HG03520 (cell line): ENCODE results near the gene HLF.

ENCODE experiments used
- ATAC-seq: cut with Tn5 transposase; IDR thresholded peaks from one replicate; pipeline ENCODE4 v1.9.1; 2021; ENCODE audit warnings: mild to moderate bottlenecking, moderate library complexity; ENCODE audit not compliant: unreplicated experiment

HLF gene, protein sequence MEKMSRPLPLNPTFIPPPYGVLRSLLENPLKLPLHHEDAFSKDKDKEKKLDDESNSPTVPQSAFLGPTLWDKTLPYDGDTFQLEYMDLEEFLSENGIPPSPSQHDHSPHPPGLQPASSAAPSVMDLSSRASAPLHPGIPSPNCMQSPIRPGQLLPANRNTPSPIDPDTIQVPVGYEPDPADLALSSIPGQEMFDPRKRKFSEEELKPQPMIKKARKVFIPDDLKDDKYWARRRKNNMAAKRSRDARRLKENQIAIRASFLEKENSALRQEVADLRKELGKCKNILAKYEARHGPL

DNA sequence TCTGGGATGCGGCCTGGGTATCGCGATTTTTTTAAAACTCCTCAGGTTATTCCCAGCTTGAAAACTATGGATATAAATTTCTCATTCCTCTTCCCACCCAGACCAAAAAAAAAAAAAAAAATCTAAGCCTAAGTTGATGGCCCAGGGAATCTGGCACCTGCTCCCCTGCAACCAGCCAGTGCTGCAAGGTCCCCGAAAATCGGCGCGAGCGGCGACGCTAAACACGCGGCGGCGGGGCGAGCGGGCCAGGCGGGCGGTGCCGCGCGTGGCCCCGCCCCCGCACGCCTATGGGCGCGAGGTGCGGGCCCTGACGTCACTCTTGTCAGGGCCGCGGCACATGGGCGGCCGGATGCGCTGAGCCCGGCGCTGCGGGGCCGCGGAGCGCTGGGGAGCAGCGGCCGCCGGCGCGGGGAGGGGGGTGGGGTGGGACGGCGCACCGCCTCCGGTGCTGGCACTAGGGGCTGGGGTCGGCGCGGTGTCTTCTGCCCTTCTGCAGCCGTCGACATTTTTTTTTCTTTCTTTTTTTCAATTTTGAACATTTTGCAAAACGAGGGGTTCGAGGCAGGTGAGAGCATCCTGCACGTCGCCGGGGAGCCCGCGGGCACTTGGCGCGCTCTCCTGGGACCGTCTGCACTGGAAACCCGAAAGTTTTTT, at the start of gene HLF:
HLF (plus strand) TSS at position 316 of the 654 bp plus-strand sequence. CDS start 525 bp downstream, outside the sequence.
- peak; percentile 90 for ATAC-seq

DNA sequence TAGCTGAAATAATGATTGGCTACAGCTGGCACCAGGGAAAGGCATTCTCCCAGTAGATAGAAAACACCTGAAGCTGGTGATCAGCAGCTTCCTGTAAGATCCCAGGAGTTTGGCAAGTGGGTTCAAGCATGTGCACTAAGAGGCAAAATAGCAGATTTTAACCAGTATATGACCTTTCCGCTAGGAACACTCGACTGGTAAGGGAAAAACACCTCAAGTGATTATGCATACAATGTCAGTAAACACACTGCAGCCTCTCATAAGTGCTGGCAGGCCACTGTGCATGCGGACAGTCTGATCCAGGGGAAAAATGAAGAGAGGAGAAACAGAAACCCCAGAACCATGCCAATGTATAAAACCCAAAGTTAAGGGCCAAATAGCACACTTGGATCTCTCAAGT, 49.0 kb upstream of the HLF start:
- ATAC-seq = no peak

DNA sequence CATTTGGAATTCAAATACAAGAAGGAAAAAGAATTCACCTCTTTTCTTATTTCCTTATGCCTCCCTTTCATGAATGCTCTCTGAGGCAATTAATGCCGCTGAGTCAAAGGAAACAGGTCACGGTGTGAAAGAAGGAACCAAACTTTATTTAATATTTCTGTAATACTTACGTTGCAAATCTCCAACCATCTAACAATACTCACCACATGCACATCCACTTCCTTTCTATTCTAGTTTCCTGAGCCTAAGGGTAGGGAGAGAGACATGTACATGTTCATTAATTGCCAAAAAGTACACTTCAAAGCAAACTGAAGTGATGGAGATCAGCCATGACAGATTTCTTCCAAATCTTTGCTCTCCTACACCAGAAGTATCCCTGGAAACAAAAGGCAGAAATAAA, 47.9 kb upstream of the HLF start:
- ATAC-seq = no peak

DNA sequence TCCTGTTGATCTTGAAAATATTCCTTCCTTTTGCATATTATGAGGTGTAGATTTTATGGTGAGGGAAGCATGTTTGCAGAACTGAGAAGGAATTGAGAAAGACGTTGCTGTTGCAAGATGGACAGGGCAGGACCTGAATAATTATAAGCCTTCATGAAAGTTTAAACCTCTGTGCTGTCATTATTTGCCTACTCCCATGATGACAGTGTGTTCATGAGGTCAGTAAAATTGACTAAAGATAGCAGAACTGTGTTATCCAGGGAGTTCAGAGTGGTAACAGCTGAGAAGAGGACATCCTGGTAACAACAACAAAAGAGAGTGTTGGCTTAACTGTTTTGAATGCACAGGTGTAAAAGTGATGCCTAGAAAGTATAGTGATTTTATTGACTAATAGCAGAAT, 45.3 kb upstream of the HLF start:
- no peak for ATAC-seq

DNA sequence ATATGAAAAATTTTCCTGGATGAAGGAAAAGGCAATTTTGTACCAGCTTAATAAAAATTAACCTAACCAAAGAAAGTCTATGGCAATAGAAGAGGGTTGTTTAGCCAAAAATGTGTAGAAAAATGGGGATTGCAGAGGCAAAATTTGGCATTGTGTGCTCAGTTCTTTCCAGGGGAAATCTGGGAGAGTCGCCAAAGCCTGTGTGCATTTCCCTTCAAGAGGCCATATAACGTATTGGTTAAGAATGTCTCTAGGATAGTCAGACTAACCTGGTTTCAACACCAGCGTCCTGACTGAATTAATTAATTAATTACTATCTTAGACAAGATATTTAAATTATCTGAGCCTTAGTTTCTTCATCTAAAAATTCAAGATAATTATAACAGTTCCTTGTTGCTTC, 44.8 kb upstream of the HLF start:
- no peak for ATAC-seq

DNA sequence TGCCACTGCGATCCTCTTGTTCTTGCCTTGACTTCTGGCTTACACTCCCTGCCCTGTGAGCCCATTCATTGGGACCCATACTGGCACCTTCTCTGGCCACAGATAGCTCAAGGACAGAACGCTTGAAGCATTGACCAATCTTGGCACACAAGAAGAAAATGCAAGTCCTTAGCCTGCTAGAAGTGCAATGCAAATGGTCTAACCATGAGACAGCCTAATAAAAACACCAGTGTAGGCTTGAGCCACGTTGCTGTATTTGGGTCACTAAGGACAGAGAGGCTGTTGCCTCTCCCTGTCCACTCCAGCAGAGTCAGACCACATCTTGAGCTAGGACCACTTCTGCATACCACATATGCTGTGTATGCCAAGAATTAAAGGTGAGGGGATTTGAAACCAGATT, 41.2 kb upstream of the HLF start:
- no peak for ATAC-seq

DNA sequence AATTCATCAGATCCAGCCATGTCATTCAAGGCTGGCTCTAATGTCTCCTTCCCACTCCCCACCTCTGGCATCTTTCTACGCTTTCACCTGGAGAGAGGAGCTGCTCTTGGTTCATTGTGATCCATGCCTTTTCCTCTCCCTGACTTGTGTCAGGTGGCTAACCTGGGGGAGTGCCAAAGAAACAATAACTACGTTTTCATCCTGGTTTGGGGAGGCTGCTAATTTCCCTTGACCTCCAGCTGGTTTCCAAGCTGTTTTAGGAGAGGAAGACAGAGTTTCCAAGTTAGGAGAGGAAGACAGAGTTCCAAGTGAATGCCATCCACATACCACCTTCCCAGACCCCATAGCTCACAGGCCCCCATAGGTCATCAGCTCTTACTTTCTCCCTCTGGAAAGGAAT, 40.0 kb upstream of the HLF start:
- no peak for ATAC-seq

DNA sequence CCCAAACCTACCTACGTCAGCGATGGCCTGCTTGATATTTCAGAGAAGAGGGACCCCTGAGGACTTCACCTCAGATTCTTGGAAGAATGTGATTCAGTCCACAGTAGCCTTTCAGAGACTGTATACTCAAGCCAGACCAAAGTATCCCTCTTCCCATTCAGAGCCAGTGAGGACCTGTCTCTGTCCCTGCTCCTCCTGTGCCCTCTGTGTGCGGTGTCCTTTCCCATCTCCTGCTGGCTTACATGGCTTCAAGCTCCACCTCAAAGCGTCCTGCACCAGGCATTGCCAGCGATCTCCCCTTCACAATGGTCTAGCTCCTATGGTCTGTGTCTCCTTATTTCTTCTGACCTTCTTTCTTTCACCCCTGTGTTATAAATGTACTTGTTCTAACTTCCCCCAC, 39.5 kb upstream of the HLF start:
- ATAC-seq = no peak

DNA sequence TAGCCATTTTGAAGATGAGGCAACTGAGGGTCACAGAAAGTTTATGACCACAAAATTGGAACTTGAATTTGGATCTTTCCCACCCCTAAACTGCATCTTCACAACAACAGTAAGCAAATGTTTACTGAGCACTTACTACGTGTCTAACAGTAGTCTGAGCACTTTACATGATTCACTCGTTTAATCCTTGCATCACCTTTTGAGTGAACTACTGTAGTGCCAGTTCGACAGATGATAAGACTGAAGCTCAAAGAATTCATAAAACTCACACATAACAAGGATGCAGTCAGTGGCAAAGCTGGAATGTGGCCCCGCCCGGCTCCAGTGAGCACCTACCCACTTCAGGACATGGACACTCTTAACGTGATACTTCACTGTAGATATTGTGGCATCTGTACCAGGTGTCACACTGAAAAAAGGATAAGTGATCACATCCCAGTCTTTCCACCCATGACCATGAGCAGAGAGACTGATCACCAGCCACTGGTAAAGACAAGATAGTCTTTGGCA, 36.0 kb upstream of the HLF start:
- ATAC-seq = no peak

DNA sequence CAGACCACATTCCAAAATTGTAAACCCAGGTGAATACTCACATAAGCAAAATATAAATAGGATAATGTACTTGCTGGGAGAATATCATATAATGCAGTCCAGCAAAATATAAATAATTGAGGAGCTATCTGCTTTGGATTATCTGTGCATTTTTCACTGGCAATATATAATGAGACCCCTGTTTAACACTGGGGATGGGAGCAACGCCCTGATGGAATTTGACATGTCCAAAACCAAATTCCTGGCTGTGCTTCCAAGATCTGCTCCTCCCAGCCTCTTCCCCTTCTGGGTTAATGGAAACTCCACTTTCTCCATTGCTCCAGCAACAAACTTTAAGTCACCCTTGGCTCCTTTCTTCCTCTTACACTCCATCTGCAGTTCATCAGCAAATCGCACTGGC, 35.5 kb upstream of the HLF start:
- ATAC-seq = no peak

DNA sequence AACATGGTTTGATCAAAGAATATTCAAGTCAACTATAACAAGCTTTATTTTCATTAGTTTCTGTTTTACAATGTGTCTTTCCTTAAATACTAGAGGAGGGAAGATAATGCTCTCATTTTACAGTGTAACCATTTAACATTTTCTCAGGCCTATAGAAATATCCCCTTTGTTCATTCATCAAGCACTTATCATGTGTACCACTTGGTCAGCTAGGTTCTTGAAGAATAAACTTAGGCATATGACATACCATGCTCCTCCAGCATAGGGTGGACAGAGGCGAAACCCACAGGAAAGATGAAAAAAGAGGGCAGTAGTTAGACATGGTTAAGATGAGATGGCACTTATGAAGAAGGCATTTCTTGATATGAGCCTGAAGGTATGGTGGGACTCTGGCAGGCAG, 34.0 kb upstream of the HLF start:
- no peak for ATAC-seq

DNA sequence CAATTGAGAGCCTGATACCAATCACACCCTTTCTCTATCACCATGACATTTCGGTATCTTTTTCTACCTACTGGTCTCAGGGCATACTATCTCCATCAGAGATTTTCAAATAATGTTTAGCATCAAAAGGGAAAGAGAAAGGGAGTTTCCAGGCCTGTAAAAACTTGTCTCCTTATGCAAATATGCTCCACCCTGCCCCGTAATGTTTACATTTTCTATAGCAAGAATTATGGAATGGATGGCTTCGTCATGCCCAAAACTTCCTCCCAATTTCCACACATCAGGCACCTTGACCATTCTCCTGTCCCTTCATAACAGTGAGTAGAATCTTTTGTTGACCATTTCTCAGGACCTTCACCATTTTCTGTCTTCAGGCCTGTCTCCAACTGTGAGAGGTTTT, 30.9 kb upstream of the HLF start:
- ATAC-seq = no peak

DNA sequence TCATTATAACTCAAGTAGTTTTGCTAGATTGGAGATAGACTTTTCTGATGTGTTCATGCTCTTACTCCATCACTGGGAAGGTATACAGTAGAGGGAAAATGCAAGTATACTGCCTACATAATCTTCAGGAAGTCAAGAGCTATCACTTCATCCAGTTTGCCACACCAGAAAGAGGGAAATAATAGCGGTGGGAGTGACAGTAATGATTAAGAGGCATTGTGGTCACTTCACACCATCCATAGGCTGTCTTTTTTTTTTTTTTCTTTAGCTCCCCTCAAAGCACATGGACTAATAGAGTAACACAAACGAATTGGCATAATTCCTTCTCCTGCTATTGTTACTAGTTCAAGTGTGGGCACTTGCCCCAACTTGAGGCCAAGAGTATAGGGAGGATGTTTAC, 28.4 kb upstream of the HLF start:
- no peak for ATAC-seq

DNA sequence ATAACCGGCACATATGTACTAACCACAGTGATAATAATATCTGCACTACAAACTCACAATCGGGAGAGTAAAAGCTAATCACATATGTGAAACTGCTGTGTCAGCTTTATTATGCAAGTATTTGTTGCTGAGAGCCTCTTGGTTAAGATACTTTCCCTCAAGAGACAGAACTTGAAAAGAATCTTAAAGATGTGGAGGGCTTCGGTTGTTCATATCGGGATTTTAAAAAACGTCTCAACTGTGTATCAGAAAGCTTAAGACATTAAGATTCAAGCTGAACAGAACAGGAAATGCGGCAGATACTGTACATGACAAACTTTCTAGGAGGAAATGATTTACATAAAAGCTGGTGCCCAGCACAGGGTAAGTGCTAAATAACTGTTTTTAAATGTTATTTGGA, 27.5 kb upstream of the HLF start:
- no peak for ATAC-seq

DNA sequence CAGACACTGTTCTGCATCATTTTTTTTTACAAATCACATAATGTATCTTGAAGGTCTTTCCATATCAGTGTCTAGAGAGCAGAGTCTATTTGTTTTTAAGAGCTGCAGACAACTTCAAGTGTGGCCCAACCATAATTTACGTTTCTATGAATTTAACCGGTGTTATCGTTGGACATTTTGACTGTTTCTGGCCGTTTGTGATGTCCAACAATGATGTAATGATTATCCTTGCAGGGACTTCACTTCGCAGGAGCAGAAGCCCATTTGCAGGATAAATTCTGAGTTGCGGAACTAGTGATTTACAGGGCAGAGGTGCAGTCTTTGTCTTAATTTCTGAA, 26.9 kb upstream of the HLF start:
- ATAC-seq = no peak

DNA sequence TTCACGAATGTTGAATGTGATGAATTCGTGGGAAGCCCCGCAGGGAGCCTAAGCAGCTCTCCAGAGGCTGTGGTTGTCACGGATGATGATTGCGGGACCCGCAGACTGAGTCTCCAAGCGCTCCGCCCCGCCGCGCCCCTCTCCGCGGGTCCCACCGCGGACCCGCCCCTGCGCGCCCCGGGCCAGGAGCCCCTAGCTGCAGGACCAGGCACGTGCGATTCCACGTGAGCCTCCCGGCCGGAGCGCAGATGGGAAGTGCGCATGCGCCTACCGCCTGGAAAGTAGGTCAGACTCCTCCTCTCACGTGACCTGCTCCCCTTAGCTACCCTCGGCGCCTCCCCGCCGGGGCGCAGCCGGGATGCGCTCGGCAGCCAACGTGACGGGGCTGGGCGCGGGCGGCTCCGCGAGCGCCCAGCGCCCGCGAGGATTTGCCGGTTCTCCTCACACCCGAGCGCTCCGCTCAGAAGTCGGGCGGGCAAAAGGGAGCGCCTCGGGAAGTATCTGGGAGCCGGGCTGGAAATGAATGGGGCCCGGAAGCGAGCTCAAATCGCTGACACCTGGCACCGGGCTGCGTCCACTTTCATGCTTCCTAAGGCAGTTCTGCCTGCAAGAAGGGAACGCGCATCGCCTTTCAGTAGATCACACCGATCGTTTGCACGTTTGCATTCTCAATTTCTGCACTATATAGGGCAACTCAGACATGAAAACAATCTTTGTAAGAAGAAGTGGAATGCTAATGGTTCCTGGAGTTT, 26.4 kb upstream of the HLF start:
- peak; percentile 91 for ATAC-seq

DNA sequence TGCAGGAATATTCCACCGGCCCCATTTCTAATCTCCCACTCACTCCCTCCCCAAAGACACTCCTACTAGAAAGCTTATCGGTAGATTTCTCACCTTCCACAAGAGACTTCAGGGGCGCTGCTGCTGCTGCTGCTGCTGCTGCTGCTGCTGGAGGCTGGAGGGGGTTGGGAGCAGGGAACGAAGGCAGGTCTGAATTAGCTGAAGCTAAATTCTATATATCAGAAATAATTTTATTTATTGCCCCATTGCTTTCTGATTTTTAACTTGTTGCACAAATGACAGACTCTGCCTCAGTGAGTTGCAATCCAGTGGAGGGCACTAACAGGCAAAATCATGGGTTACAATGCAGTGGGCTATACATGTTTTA, 25.8 kb upstream of the HLF start:
- ATAC-seq = peak; percentile 15

DNA sequence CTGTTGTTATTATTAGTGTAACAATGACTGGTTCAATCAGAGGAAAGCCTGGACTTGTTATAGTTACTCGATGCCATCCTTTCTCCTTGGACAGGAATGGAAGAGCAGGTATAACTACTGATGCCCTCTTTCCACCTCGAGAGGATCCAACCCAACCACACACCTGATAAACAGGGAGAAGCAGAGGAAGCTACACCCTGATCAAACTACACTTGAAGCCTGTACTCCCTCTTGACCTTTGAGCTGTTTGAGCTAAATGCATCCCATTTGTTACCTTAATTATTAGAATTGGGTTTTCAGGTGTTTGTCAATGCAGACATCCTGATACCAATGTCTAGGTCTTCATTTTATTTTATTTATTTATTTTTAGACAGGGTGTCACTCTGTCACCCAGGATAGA, 23.7 kb upstream of the HLF start:
- ATAC-seq = no peak

DNA sequence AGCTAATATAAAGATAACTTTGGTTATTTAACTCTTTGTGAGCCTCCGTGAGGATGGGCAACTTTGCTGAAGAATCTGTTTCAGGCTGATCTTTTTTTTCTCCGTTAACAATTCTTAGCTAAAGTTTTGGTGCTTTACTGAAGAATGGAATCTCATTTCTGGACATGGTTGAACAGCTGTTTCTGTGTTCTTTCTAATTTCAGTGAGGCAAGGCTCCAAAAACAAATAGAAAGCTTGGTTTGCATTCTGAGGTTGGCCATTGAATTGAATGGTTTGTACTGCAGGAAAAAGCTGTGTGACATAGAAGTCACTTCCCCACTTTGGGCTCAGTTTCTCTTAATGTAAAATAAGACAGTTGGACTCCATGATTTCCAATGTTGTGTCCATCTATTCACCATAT, 22.3 kb upstream of the HLF start:
- ATAC-seq = no peak

DNA sequence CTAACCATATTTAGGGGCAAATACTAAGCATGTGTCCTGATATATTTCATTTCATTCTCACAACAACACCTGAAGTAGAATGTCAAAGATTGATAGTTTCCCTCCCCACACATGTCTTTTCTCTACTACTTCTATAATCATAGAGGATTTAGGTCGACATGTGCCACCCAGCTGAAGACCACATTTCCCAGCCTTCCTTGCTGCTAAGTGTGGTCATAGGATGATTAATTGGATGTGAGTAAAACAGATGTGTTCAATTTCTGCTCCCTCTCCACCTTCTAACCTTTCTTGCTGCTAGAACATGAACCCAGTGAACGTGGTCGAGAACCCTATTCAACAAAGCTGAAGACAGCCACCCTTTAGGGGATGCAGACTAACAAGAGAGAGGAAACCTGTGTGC, 18.8 kb upstream of the HLF start:
- no peak for ATAC-seq

DNA sequence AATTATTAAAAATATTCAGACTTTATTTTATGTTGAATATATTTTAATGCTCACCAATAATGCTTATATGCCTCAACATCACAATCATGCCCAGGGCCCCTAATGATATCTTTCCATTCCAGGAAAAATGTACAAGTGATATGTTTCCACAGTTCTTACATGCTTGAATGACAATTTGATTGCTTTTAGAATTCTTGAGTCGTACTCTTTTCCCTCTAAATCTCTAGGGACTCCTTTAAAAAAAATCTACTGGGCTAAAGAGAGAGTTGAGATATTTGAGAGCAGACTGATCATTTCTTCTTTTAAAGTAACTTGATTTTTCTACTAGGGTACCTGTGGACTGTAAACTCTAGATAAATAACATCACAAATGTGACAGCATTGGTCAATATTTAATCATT, 18.2 kb upstream of the HLF start:
- ATAC-seq = no peak

DNA sequence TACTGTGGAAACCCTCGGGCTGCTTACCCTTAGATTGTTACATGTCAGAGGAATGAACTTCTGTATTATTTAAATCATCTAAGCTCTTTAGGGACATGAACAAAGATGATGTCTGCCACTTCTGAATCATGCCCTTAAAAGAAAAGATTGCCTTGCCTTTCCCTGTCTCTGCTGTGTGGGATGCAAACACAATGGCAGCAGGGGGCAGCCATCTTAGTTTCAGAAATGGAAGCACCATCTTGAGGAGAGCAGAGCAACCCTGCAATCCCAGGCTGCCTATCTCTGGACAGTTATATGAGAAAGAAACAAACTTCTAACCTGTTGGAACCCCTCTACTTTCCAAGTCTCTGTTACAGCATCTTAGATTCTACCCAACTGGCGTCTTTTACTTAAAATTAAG, 16.7 kb upstream of the HLF start:
- no peak for ATAC-seq
